Uterus (tissue), 2 donors: Measurements from ENCODE around the gene EGFLAM.

Experiments
- POLR2A ChIP-seq, 2 donors: fragments of 450-650 bp; IDR thresholded peaks; one replicate each; pipeline ENCODE4 v1.6.1; 2016; ENCODE audit warnings: antibody characterized with exemption in 2 of 2, mild to moderate bottlenecking in 1 of 2, moderate library complexity in 1 of 2
- TF ChIP-seq, protein P1 (sequence below), 4 experiments: fragments of 200-600 bp in 2 of 4; fragments of 450-650 bp in 2 of 4; sonication (generic) in 2 of 4; IDR thresholded peaks; one replicate each; pipeline ENCODE4 v1.5.1; 2016 to 2019; ENCODE audit warnings: antibody characterized with exemption in 4 of 4, mild to moderate bottlenecking in 2 of 4, moderate library complexity in 1 of 4

- TF ChIP-seq, protein P1, sequence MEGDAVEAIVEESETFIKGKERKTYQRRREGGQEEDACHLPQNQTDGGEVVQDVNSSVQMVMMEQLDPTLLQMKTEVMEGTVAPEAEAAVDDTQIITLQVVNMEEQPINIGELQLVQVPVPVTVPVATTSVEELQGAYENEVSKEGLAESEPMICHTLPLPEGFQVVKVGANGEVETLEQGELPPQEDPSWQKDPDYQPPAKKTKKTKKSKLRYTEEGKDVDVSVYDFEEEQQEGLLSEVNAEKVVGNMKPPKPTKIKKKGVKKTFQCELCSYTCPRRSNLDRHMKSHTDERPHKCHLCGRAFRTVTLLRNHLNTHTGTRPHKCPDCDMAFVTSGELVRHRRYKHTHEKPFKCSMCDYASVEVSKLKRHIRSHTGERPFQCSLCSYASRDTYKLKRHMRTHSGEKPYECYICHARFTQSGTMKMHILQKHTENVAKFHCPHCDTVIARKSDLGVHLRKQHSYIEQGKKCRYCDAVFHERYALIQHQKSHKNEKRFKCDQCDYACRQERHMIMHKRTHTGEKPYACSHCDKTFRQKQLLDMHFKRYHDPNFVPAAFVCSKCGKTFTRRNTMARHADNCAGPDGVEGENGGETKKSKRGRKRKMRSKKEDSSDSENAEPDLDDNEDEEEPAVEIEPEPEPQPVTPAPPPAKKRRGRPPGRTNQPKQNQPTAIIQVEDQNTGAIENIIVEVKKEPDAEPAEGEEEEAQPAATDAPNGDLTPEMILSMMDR (IDR thresholded peaks at IDR 0.05) = no peak
- TF ChIP-seq POLR2A (IDR thresholded peaks at IDR 0.05) = no peak
Observed at GRCh38 chr5:38404667-38405276, 146.4 kb downstream of the EGFLAM start.
